H9 (cell line): ENCODE results near the gene WWC2. TPM values are rescaled to one million over a fixed set of nuclear protein-coding genes. Genes with fewer than 3 reads are reported as not detected.

ENCODE experiments used
- DNase-seq: peaks from one replicate; pipeline ENCODE4 v3.0.0-alpha.2; 2017
- H2AFZ ChIP-seq: one replicate; pipeline ENCODE4 v1.6.1; 2013; ENCODE audit warnings: mild to moderate bottlenecking, low read length, control low read depth, moderate library complexity
- H2AK5ac ChIP-seq: 2 replicates; pipeline ENCODE4 v1.6.1; 2013; ENCODE audit warnings: low read length, control low read depth, mixed read lengths; ENCODE audit not compliant: insufficient read length
- H2BK120ac ChIP-seq: one replicate; pipeline ENCODE4 v1.6.1; 2013; ENCODE audit warnings: low read depth, mild to moderate bottlenecking, low read length, control low read depth, inconsistent platforms; ENCODE audit not compliant: poor library complexity, severe bottlenecking
- H2BK12ac ChIP-seq: 2 replicates; pipeline ENCODE4 v1.6.1; 2013; ENCODE audit warnings: low read length, control low read depth, mixed read lengths, low read depth; ENCODE audit not compliant: insufficient read length
- H2BK15ac ChIP-seq: 2 replicates; pipeline ENCODE4 v1.6.1; 2013; ENCODE audit warnings: low read depth, low read length, control low read depth
- H2BK20ac ChIP-seq: one replicate; pipeline ENCODE4 v1.6.1; 2013; ENCODE audit warnings: low read depth, mild to moderate bottlenecking, low read length, control low read depth, inconsistent platforms; ENCODE audit not compliant: poor library complexity, severe bottlenecking
- H2BK5ac ChIP-seq: 2 replicates; pipeline ENCODE4 v1.6.1; 2013; ENCODE audit warnings: low read length, control low read depth, mixed read lengths; ENCODE audit not compliant: insufficient read length
- H3K14ac ChIP-seq: 2 replicates; pipeline ENCODE4 v1.6.1; 2013; ENCODE audit warnings: low read length, control low read depth; ENCODE audit not compliant: insufficient read depth
- H3K18ac ChIP-seq: 2 replicates; pipeline ENCODE4 v1.6.1; 2013; ENCODE audit warnings: low read depth, mild to moderate bottlenecking, mixed read lengths, low read length, control low read depth; ENCODE audit not compliant: insufficient read length
- H3K23ac ChIP-seq: 2 replicates; pipeline ENCODE4 v1.6.1; 2013; ENCODE audit warnings: low read length, control low read depth, mixed read lengths, low read depth; ENCODE audit not compliant: insufficient read length
- H3K23me2 ChIP-seq: 2 replicates; pipeline ENCODE4 v1.6.1; 2013; ENCODE audit warnings: low read depth, mild to moderate bottlenecking, mixed read lengths, low read length, control low read depth; ENCODE audit not compliant: insufficient read length, poor library complexity, severe bottlenecking
- H3K27ac ChIP-seq: 2 replicates; pipeline ENCODE4 v1.5.1; 2013; ENCODE audit warnings: low read length, control low read depth, mixed read lengths, low read depth; ENCODE audit not compliant: insufficient read length
- H3K27me3 ChIP-seq: 2 replicates; pipeline ENCODE4 v1.6.1; 2013; ENCODE audit warnings: low read length, control low read depth, inconsistent platforms; ENCODE audit not compliant: insufficient read depth
- H3K4ac ChIP-seq: 2 replicates; pipeline ENCODE4 v1.6.1; 2013; ENCODE audit warnings: low read depth, mild to moderate bottlenecking, control low read depth, inconsistent platforms, low read length, moderate library complexity
- H3K4me1 ChIP-seq: 2 replicates; pipeline ENCODE4 v1.6.1; 2013; ENCODE audit warnings: low read length, control low read depth, inconsistent platforms; ENCODE audit not compliant: insufficient read depth
- H3K4me2 ChIP-seq: 2 replicates; pipeline ENCODE4 v1.6.1; 2013; ENCODE audit warnings: low read length, control low read depth, mixed read lengths; ENCODE audit not compliant: insufficient read length, insufficient read depth
- H3K56ac ChIP-seq: 2 replicates; pipeline ENCODE4 v1.6.1; 2013; ENCODE audit warnings: low read depth, mild to moderate bottlenecking, mixed read lengths, low read length, control low read depth; ENCODE audit not compliant: insufficient read length
- H3K79me1 ChIP-seq: 2 replicates; pipeline ENCODE4 v1.6.1; 2013; ENCODE audit warnings: low read depth, mild to moderate bottlenecking, moderate library complexity, low read length, control low read depth, inconsistent platforms; ENCODE audit not compliant: insufficient read depth, poor library complexity, severe bottlenecking
- H3K79me2 ChIP-seq: 2 replicates; pipeline ENCODE4 v1.6.1; 2013; ENCODE audit warnings: low read length, control low read depth, inconsistent platforms; ENCODE audit not compliant: insufficient read depth
- H3K9ac ChIP-seq: 2 replicates; pipeline ENCODE4 v1.6.1; 2013; ENCODE audit warnings: low read length, control low read depth, mixed read lengths; ENCODE audit not compliant: insufficient read length; ENCODE audit errors: extremely low read depth
- H3K9me3 ChIP-seq: one replicate; pipeline ENCODE4 v1.6.1; 2013; ENCODE audit warnings: low read depth, low read length, inconsistent platforms; ENCODE audit not compliant: control insufficient read depth
- H3T11ph ChIP-seq: one replicate; pipeline ENCODE4 v1.6.1; 2013; ENCODE audit warnings: mild to moderate bottlenecking, low read length, control low read depth, inconsistent platforms
- H4K20me1 ChIP-seq: one replicate; pipeline ENCODE4 v1.6.1; 2013; ENCODE audit not compliant: control insufficient read depth, insufficient read length, insufficient read depth
- H4K5ac ChIP-seq: 2 replicates; pipeline ENCODE4 v1.6.1; 2013; ENCODE audit warnings: low read depth, mild to moderate bottlenecking, mixed read lengths, low read length, control low read depth; ENCODE audit not compliant: insufficient read length
- H4K8ac ChIP-seq: replicated peaks from 2 replicates; pipeline ENCODE4 v1.6.1; 2013; ENCODE audit warnings: low read length, control low read depth, mixed read lengths, low read depth; ENCODE audit not compliant: insufficient read length
- H4K91ac ChIP-seq: 2 replicates; pipeline ENCODE4 v1.6.1; 2013; ENCODE audit warnings: low read depth, mild to moderate bottlenecking, moderate library complexity, mixed read lengths, low read length, control low read depth; ENCODE audit not compliant: insufficient read length
- H3K27ac Mint-ChIP-seq, 3 experiments: 2 replicates in 2 of 3; 3 replicates in 1 of 3; pipeline ENCODE4 v1.8.0; 2020 to 2021; ENCODE audit warnings: mixed read lengths in 3 of 3, mild to moderate bottlenecking in 1 of 3, moderate library complexity in 1 of 3
- H3K27me3 Mint-ChIP-seq: 2 replicates; pipeline ENCODE4 v1.8.0; 2021; ENCODE audit warnings: low read depth, mild to moderate bottlenecking, moderate library complexity, mixed read lengths
- H3K36me3 Mint-ChIP-seq, 3 experiments: 2 replicates in 2 of 3; 3 replicates in 1 of 3; pipeline ENCODE4 v1.8.0; 2020 to 2021; ENCODE audit warnings: low read depth in 3 of 3, mixed read lengths in 3 of 3; ENCODE audit not compliant: insufficient read depth in 1 of 3
- H3K4me1 Mint-ChIP-seq, 2 experiments: 2 replicates each; pipeline ENCODE4 v1.8.0; 2020; ENCODE audit warnings: mixed read lengths in 2 of 2
- H3K4me3 Mint-ChIP-seq, 2 experiments: 2 replicates in 1 of 2; 3 replicates in 1 of 2; pipeline ENCODE4 v1.8.0; 2020 to 2021; ENCODE audit warnings: mild to moderate bottlenecking in 2 of 2, mixed read lengths in 2 of 2, moderate library complexity in 1 of 2
- H3K9me3 Mint-ChIP-seq, 2 experiments: 2 replicates in 1 of 2; 3 replicates in 1 of 2; pipeline ENCODE4 v1.8.0; 2020; ENCODE audit warnings: mild to moderate bottlenecking in 2 of 2, mixed read lengths in 2 of 2, moderate library complexity in 1 of 2
- CTCF ChIP-seq: fragments of 200-600 bp; sonication (generic); conservative IDR thresholded peaks from 3 replicates; pipeline ENCODE4 v1.8.0; 2021; ENCODE audit warnings: antibody characterized with exemption, mild to moderate bottlenecking
- WGBS: extraction: QIAGEN DNeasy Blood & Tissue Kit; methylation state at CpG from one replicate; pipeline ENCODE4 v1.1.7; 2013; ENCODE audit warnings: missing lambda C conversion rate, low lambda C conversion rate, mixed read lengths; ENCODE audit not compliant: insufficient read length; ENCODE audit errors: extremely low coverage; 5-methylcytosine and 5-hydroxymethylcytosine counted together
- total RNA-seq: library from RNA; stranded (reverse); gene quantifications from 2 replicates; pipeline ENCODE4 v1.2.1, GENCODE V29; 2021

Gene WWC2
- total RNA-seq, 1 experiment from 2014 or later: 106 TPM

GRCh38 chr4:183202523-183202922 lies 103.5 kb downstream of the WWC2 start:
- H3K79me2 ChIP-seq: peaks cover 9% of the 10 kb centered on the region; the same call in 1 of the 2 replicates
- H3K4me1 Mint-ChIP-seq: peaks cover 31 to 35% of the 10 kb centered on the region in 2 experiments
- WGBS: no CpG with 5 or more reads among the region's 2 CpGs

More at GRCh38 chr4:183202523-183202922, 103.5 kb downstream of the WWC2 start:
- Histone ChIP-seq H3K14ac (no peak overlapping the region), H4K20me1 (no peaks in the 10 kb centered on the region), H2BK120ac (no peak overlapping the region), H3K9me3 (no peaks in the 10 kb centered on the region), H3K18ac (no peak overlapping the region), H3K79me1 (peaks cover 8% of the 10 kb centered on the region), H3K9ac (no peak overlapping the region), H2BK15ac (no peak overlapping the region), H3T11ph (no peak overlapping the region), H2AFZ (no peak overlapping the region), H2AK5ac (no peak overlapping the region), H2BK12ac (no peak overlapping the region), H3K27me3 (no peaks in the 10 kb centered on the region), H4K8ac (no peak overlapping the region), H3K23me2 (no peaks in the 10 kb centered on the region), H3K56ac (no peak overlapping the region), H2BK20ac (no peak overlapping the region), H3K4me1 (no peaks in the 10 kb centered on the region; the same call in 1 of the 2 replicates), H4K5ac (no peak overlapping the region), H3K4ac (no peak overlapping the region), H3K23ac (no peak overlapping the region), H2BK5ac (no peak overlapping the region), H4K91ac (no peak overlapping the region), H3K27ac (no peak overlapping the region), H3K4me2 (no peak overlapping the region)
- H3K27ac Mint-ChIP-seq: no peak overlapping the region
- H3K36me3 Mint-ChIP-seq: peaks cover 10 to 15% (median 12%) of the 10 kb centered on the region in 3 experiments; a peak in 6 of 7 replicates
- no peak overlapping the region for H3K4me3 Mint-ChIP-seq
- no peak for TF ChIP-seq CTCF
- no peak for DNase-seq
- H3K27me3 Mint-ChIP-seq: no peaks in the 10 kb centered on the region
- no peaks in the 10 kb centered on the region for H3K9me3 Mint-ChIP-seq
